HL-60 (cell line): ENCODE measurements around the gene HNRNPA0.

Source experiments
- CTCF ChIP-seq: IDR thresholded peaks from one replicate; pipeline ENCODE4 v1.5.1; 2011; ENCODE audit warnings: low read length, control low read depth, inconsistent platforms; ENCODE audit not compliant: insufficient read depth
- GABPA ChIP-seq: IDR thresholded peaks from 2 replicates; pipeline ENCODE4 v1.6.1; 2012; ENCODE audit warnings: low read depth
- POLR2AphosphoS5 ChIP-seq: IDR thresholded peaks from 2 replicates; pipeline ENCODE4 v1.6.1; 2012; ENCODE audit warnings: low read depth

- TF ChIP-seq GABPA (no peak), CTCF (no peak), POLR2AphosphoS5 (no peak)
These were observed 49.1 kb downstream of the HNRNPA0 start for GRCh38 chr5:137705106-137705505.
